CD4-positive, alpha-beta T cell treated with Interferon gamma for 1 hour (primary cell): ENCODE results near the gene BTBD8.
A peak's percentile ranks its signal among the peaks of the same experiment; 100 is the strongest.
"Not testable (repeated sequence)": the region's sequence is repeated elsewhere in the genome, so short reads cannot be mapped to it uniquely, and the experiment has no call there.

Source experiments
- DNase-seq: peaks from one replicate; pipeline ENCODE4 v3.0.0-alpha.2; 2020

The BTBD8 gene

GRCh38 chr1:92080128-92080985 is at the start of gene BTBD8:
Gene BTBD8 (plus strand): TSS chr1:92080345. CDS start chr1:92080572, 227 bp downstream.
- peak; percentile 84 for DNase-seq

GRCh38 chr1:92030656-92031107 is 49.5 kb upstream of the BTBD8 start:
- no peak for DNase-seq

GRCh38 chr1:92031281-92032110 is 48.6 kb upstream of the BTBD8 start:
- DNase-seq, result no peak

- no peak for DNase-seq
Observed at GRCh38 chr1:92037400-92037799, 42.7 kb upstream of the BTBD8 start.

- no peak for DNase-seq
Observed at GRCh38 chr1:92038695-92039346, 41.3 kb upstream of the BTBD8 start.

- DNase-seq, result no peak
Observed at GRCh38 chr1:92040971-92041370, 39.2 kb upstream of the BTBD8 start.

- no peak for DNase-seq
Observed at GRCh38 chr1:92043621-92044020, 36.5 kb upstream of the BTBD8 start.

- DNase-seq, result no peak
Observed at GRCh38 chr1:92045766-92046495, 34.2 kb upstream of the BTBD8 start.

GRCh38 chr1:92051948-92052347 is 28.2 kb upstream of the BTBD8 start:
- DNase-seq, result no peak

- DNase-seq, result no peak
Observed at GRCh38 chr1:92065042-92065441, 15.1 kb upstream of the BTBD8 start.

- no peak for DNase-seq
Observed at GRCh38 chr1:92066321-92066720, 13.8 kb upstream of the BTBD8 start.

- DNase-seq, result no peak
Observed at GRCh38 chr1:92070892-92071291, 9.3 kb upstream of the BTBD8 start.

- DNase-seq, result not testable (repeated sequence)
Observed at GRCh38 chr1:92074446-92074845, 5.7 kb upstream of the BTBD8 start.

- no peak for DNase-seq
Observed at GRCh38 chr1:92075311-92075710, 4.8 kb upstream of the BTBD8 start, which contains the start of gene SETSIP. Gene SETSIP (minus strand): TSS chr1:92075411. CDS start chr1:92075411, 0 bp downstream.

- no peak for DNase-seq
Observed at GRCh38 chr1:92076363-92076762, 3.8 kb upstream of the BTBD8 start.

GRCh38 chr1:92078077-92078476 is 2.1 kb upstream of the BTBD8 start:
- not testable (repeated sequence) for DNase-seq

GRCh38 chr1:92079441-92079840 is 704 bp upstream of the BTBD8 start:
- DNase-seq, result no peak

GRCh38 chr1:92081031-92081430 is 886 bp downstream of the BTBD8 start:
- no peak for DNase-seq

- DNase-seq, result no peak
Observed at GRCh38 chr1:92084651-92085050, 4.5 kb downstream of the BTBD8 start.

- no peak for DNase-seq
Observed at GRCh38 chr1:92085727-92086126, 5.6 kb downstream of the BTBD8 start.

- DNase-seq, result no peak
Observed at GRCh38 chr1:92087542-92087941, 7.4 kb downstream of the BTBD8 start.

- DNase-seq, result no peak
Observed at GRCh38 chr1:92091625-92092024, 11.5 kb downstream of the BTBD8 start.
